GM19193 (cell line): ENCODE measurements around the gene PRMT6.

Experiments used
- POLR2A ChIP-seq: IDR thresholded peaks from 4 replicates; pipeline ENCODE4 v1.6.1; 2011; ENCODE audit not compliant: insufficient read depth, insufficient read length; ENCODE audit errors: extremely low read depth

Gene PRMT6

GRCh38 chr1:107095647-107096046 is 39.2 kb downstream of the PRMT6 start:
- no peak for TF ChIP-seq POLR2A

DNA sequence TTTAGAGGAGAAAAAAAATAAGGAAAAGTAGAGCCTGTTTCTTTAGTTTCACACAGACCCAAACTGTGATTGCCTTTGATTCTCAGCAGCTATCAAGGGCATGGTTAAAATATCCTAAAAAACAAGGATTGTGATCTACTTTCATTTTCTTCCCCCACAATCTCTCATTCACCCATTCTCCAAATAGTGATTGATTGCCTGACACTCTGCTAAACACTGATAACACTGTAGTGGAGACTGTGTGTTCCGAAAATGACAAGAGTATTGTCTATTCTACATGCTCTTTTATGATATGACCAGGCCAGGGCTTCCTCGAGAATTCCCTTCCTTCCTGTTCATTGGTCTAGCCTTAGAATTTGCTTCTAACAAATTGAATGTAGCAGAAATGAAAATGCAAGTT is 40.2 kb downstream of the PRMT6 start:
- TF ChIP-seq POLR2A: no peak

DNA sequence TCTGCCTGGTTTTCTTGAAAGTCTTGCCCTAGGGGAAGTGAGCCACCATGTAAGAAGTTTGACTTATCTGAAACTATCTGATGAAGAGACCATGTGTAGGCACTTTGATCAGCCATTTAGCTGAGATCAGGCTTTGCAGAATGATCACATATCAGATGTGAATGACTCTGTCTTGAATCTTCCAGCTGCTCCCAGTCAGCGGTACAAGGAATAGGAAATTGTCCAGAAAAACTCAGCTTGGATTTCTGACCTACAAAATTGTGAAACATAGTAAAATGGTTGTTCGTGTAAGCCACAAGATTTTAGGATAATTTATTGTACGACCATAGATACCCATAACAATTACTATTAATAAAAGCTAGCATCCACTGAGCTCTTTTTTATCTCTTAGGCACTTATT is 42.5 kb downstream of the PRMT6 start:
- TF ChIP-seq POLR2A: no peak

GRCh38 chr1:107100331-107100984 is 44.0 kb downstream of the PRMT6 start:
- TF ChIP-seq POLR2A: no peak

DNA sequence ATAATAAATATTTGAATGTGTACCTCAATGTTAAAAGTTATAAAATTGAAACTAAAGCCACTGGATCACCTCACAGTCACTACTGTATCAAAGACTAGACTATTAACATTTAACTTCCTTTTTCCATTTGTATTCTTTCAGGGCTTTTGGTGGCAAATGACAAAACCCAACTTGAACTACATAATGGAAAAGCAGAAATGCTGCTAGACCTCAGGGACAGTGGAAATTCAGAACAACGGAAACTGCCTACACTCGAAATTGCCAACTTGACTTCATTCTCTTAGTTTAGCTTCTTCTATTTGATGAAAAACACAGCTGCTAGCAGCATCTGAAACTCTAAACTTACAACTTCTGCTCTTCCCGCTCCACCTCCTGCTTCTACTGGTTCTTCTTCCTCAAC is 49.4 kb downstream of the PRMT6 start:
- no peak for TF ChIP-seq POLR2A
